Neural progenitor cell (in vitro differentiated cells): ENCODE results near the gene TEF.

ENCODE experiments used
- EZH2 ChIP-seq: fragments of 200-600 bp; sonication (generic); IDR thresholded peaks from 2 replicates; pipeline ENCODE4 v1.6.1; 2017; ENCODE audit warnings: antibody characterized with exemption, mild to moderate bottlenecking, moderate library complexity
- EZH2phosphoT487 ChIP-seq: fragments of 200-600 bp; sonication (generic); IDR thresholded peaks from 2 replicates; pipeline ENCODE4 v1.6.1; 2017; ENCODE audit warnings: antibody characterized with exemption
- TF ChIP-seq, protein P1 (sequence below): fragments of 200-600 bp; sonication (generic); IDR thresholded peaks from 2 replicates; pipeline ENCODE4 v1.5.1; 2017; ENCODE audit warnings: antibody characterized with exemption, mild to moderate bottlenecking

- TF ChIP-seq EZH2phosphoT487: no peak
- no peak for TF ChIP-seq EZH2
- TF ChIP-seq, protein P1, sequence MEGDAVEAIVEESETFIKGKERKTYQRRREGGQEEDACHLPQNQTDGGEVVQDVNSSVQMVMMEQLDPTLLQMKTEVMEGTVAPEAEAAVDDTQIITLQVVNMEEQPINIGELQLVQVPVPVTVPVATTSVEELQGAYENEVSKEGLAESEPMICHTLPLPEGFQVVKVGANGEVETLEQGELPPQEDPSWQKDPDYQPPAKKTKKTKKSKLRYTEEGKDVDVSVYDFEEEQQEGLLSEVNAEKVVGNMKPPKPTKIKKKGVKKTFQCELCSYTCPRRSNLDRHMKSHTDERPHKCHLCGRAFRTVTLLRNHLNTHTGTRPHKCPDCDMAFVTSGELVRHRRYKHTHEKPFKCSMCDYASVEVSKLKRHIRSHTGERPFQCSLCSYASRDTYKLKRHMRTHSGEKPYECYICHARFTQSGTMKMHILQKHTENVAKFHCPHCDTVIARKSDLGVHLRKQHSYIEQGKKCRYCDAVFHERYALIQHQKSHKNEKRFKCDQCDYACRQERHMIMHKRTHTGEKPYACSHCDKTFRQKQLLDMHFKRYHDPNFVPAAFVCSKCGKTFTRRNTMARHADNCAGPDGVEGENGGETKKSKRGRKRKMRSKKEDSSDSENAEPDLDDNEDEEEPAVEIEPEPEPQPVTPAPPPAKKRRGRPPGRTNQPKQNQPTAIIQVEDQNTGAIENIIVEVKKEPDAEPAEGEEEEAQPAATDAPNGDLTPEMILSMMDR: no peak
These were observed 5.6 kb downstream of the TEF start for GRCh38 chr22:41387341-41387740.
